Brain microvascular endothelial cell (primary cell): ENCODE results near the gene TAGAP.

Source experiments
- DNase-seq: peaks from one replicate; pipeline ENCODE4 v3.0.0-alpha.2; 2020
- H3K27ac ChIP-seq: fragments of 250-450 bp; sonication (Bioruptor Pico); 2 replicates; pipeline ENCODE4 v1.5.1; 2020; ENCODE audit warnings: mild to moderate bottlenecking, moderate library complexity
- H3K27me3 ChIP-seq: fragments of 250-450 bp; sonication (Bioruptor Pico); replicated peaks from 2 replicates; pipeline ENCODE4 v1.5.1; 2020; ENCODE audit warnings: mild to moderate bottlenecking
- H3K36me3 ChIP-seq: fragments of 250-450 bp; sonication (Bioruptor Pico); replicated peaks from 2 replicates; pipeline ENCODE4 v1.5.1; 2020; ENCODE audit warnings: mild to moderate bottlenecking
- H3K4me3 ChIP-seq: 2 replicates; pipeline ENCODE4 v1.5.1; 2011; ENCODE audit warnings: low read depth, mild to moderate bottlenecking, control low read depth, low read length, moderate library complexity
- in situ Hi-C: cut with HindIII; loops from 2 replicates; pipeline ENCODE4 v1.10.0; 2017; ENCODE audit warnings: low sequenced_read_pairs, low pct_ligation_motif_present
- TF ChIP-seq, protein P1 (sequence below): IDR thresholded peaks from 2 replicates; pipeline ENCODE4 v1.5.1; 2011; ENCODE audit warnings: low read depth, mild to moderate bottlenecking, moderate library complexity, low read length, control low read depth, inconsistent platforms; ENCODE audit errors: missing control alignments

The TAGAP gene

DNA sequence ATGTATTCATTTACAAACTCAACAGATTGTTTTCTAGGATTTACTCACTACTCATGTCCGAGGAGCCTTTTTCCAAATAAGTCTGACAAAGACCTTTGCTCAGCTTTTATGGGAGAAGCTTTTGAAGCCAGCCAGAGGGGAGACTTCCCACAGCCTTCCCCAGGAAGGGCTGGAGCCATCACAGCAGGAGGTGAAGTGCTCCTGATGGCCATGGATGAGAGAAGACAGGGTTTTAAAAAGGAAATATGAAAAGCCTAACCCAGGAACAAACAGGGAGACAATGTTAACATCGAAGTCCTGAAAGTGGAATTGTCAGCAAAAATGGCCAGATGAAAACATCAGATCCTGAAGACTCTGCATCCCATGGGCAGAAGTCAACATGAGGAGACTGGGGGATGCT is 11.6 kb upstream of the TAGAP start:
- no peak for DNase-seq
- in situ Hi-C loops = no loop called here
- H3K36me3 ChIP-seq = no peaks in the 10 kb centered on the region
- peaks cover 9% of the 10 kb centered on the region for H3K27me3 ChIP-seq
- no peak overlapping the region for H3K4me3 ChIP-seq
- TF ChIP-seq, protein P1, sequence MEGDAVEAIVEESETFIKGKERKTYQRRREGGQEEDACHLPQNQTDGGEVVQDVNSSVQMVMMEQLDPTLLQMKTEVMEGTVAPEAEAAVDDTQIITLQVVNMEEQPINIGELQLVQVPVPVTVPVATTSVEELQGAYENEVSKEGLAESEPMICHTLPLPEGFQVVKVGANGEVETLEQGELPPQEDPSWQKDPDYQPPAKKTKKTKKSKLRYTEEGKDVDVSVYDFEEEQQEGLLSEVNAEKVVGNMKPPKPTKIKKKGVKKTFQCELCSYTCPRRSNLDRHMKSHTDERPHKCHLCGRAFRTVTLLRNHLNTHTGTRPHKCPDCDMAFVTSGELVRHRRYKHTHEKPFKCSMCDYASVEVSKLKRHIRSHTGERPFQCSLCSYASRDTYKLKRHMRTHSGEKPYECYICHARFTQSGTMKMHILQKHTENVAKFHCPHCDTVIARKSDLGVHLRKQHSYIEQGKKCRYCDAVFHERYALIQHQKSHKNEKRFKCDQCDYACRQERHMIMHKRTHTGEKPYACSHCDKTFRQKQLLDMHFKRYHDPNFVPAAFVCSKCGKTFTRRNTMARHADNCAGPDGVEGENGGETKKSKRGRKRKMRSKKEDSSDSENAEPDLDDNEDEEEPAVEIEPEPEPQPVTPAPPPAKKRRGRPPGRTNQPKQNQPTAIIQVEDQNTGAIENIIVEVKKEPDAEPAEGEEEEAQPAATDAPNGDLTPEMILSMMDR = no peak
- no peak overlapping the region for H3K27ac ChIP-seq

DNA sequence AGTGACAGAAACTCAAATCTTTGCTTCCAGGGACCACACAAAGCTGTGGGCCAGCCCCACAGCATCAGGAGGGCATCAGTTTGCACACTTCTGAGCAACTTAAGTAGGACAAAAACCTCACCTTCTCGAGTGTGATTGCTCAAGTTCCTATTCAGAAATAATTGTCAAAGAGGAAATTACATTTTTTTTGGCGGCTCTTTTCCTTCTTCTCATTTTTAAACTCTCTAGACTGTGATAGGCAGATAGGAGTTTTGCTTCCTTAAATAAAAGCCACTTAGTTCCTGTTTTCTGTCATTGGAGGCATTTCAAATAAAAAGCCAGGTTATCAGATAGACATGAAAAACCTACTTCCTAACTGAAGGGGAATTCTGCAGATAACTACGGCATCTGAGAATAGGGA is 11.2 kb upstream of the TAGAP start:
- TF ChIP-seq, protein P1 = no peak
- H3K4me3 ChIP-seq = no peak overlapping the region
- peaks cover 9% of the 10 kb centered on the region for H3K27me3 ChIP-seq
- H3K36me3 ChIP-seq = no peaks in the 10 kb centered on the region
- DNase-seq = no peak
- in situ Hi-C loops = no loop called here
- no peak overlapping the region for H3K27ac ChIP-seq

DNA sequence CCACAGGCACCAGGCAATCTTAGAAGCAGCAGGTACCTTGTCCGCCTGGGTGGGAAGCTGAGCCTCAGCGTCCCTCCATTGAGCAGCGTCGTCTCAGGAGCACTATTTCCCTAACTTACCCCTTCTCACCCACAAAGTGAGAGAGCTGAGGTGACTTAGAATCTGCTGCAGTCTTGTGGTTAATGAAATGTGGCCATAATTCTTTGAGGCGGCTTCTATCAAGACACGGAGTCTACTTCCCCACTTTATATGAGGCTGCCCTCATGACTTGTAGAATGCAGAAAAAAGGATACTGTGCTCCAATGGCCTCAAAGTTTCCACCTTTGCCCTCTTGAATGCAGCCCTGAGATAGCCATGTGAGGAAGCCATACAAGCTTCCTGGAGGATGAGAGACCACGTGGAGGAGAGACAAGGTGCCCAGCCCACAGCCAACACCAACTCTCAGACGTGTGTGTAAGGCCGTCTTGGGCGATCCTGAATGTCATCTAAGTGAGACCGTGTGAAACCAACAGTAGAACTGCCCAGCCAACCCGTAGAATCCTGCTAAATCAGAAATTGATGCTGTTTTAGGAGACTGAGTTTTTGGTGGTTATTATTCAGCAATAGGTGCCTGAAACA is 9.1 kb upstream of the TAGAP start:
- TF ChIP-seq, protein P1 = no peak
- H3K36me3 ChIP-seq = no peaks in the 10 kb centered on the region
- H3K27me3 ChIP-seq = peaks cover 9% of the 10 kb centered on the region
- no peak overlapping the region for H3K4me3 ChIP-seq
- DNase-seq = no peak
- H3K27ac ChIP-seq = no peak overlapping the region
- in situ Hi-C loops = no loop called here

DNA sequence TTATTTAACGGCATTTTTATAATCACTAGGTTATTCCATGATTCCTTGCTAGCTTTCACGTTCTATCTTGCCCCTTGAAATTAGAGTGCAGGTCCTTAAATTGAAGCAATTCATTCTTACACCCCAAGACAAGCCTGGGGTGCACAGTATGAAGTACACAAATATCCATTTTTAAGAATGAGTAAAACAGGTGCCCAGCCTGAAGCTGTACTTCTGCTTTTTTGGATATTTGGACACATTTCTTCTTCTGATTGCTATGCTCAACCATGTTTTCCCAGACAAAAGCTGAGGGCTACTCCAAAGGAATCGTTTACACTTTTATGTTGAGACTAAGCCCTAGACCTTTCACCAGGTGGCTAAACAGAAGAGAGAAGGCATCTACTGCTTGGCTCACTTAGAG is 7.9 kb upstream of the TAGAP start:
- no peak overlapping the region for H3K4me3 ChIP-seq
- peaks cover 9% of the 10 kb centered on the region for H3K27me3 ChIP-seq
- no peak for DNase-seq
- TF ChIP-seq, protein P1 = no peak
- no peak overlapping the region for H3K27ac ChIP-seq
- H3K36me3 ChIP-seq = no peaks in the 10 kb centered on the region
- in situ Hi-C loops = no loop called here

DNA sequence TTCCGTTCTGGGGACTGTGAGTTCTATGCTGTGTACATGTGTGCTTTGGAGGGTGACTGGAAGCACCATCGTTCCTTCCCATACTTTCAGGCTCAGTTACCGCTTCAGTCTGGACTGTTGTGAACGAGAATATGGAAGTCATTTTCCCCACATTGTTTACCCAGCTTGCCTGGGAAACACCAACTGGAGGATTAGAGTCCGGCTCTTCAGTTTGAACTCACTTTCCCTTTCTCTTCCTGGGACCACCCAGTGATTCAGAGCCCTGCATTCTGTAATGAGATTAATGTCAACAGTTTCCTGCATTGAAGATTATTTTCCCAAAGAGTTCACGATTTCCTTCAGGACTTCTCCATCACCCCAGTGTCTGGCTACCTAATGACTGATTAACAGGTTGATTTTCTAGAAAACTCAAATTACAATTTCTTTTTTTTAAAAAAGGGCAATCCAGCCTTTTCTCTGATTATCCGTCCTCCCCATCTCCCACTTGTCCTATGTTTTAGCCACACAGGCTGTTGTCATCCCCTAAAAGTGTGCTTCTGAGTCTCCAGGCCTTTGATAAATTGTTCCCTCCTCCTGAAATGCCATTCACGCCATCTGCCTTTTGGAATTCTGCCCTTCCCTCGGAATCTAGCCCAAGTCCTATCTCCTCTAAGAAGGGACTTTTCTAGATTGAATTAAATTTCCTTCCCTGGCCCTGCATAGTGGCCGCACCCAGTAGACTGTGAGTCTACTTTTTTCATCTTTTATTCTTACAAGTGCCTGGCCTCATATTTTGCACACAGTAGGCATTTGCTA is 3.3 kb upstream of the TAGAP start:
- no peak for DNase-seq
- Histone ChIP-seq H3K27ac (no peak overlapping the region), H3K36me3 (no peaks in the 10 kb centered on the region), H3K27me3 (peaks cover 4% of the 10 kb centered on the region), H3K4me3 (no peak overlapping the region)
- TF ChIP-seq, protein P1 = no peak
- in situ Hi-C loops = no loop called here

DNA sequence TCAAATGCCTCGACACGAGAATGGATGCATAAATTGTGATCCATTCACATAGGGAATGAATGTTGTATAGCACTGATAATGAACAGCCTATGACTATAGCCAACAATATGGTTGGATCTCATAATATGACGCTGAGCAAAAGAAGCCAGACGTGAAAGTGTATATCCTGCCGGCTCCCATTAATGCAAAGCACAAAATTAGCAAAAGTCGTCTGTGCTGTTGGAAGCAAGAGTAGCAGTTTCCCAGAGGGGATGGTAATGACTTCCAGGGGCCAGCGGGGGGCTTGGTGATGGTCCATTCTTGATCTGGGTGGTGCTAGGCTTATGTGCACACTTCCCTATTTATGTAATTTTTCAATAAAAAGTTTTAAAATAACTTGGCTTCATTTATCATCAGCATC is 1.0 kb upstream of the TAGAP start:
- TF ChIP-seq, protein P1 = no peak
- Histone ChIP-seq H3K27ac (no peak overlapping the region), H3K4me3 (no peak overlapping the region), H3K36me3 (no peaks in the 10 kb centered on the region), H3K27me3 (peaks cover 5% of the 10 kb centered on the region)
- in situ Hi-C loops = no loop called here
- no peak for DNase-seq
